ENCODE data around the gene MYO3B. TPM values are rescaled to one million over a fixed set of nuclear protein-coding genes. Genes with fewer than 3 reads are reported as not detected.
A peak's percentile ranks its signal among the peaks of the same experiment; 100 is the strongest.

MYO3B gene
- total RNA-seq, 1 experiment from 2014 or later: 0.63 TPM

DNA sequence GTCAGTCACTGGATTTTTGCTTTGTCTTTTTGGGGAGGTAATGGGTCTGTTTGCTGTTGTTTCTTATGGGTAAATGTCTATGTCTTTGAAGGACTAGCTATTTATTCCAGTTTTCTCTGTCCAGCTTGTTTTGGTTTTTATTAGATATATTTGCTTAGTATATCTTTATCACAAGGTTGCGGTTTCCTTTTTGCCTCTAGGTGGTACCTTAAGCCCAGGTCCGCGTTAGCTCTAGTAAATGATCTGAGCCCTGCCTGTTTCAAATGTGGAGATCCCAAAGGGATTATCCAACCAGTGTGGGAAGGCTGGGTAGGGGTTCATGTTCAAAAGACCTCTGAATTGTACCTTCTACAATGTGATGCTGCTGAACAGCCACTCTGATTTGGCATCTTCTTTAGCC, 114.5 kb downstream of the MYO3B start:
- peaks cover 14 to 19% of the 10 kb centered on the region in 2 experiments for H3K9me3 Mint-ChIP-seq

More for the DNA sequence above, 114.5 kb downstream of the MYO3B start:
- Mint-ChIP-seq H3K27ac (no peak overlapping the region), H3K27me3 (ENCODE audit: low read depth) (peaks cover 23% of the 10 kb centered on the region), H3K4me1 (peaks cover 15 to 18% of the 10 kb centered on the region in 2 experiments), H3K4me3 (no peak overlapping the region), H3K36me3 (ENCODE audit: insufficient read depth in 1 of 3, low read depth in 3 of 3) (peaks cover 2 to 11% (median 6%) of the 10 kb centered on the region in 3 experiments)
- Histone ChIP-seq H3K9me3 (ENCODE audit: control insufficient read depth, low read depth, low read length) (no peaks in the 10 kb centered on the region), H4K91ac (ENCODE audit: insufficient read length, low read depth, low read length) (no peak overlapping the region), H2BK20ac (ENCODE audit: low read depth, low read length, poor library complexity, severe bottlenecking) (no peak overlapping the region), H3K56ac (ENCODE audit: insufficient read length, low read depth, low read length) (no peak overlapping the region), H4K5ac (ENCODE audit: insufficient read length, low read depth, low read length) (no peak overlapping the region), H2BK120ac (ENCODE audit: low read depth, low read length, poor library complexity, severe bottlenecking) (no peak overlapping the region), H3K27me3 (ENCODE audit: insufficient read depth, low read length) (no peaks in the 10 kb centered on the region), H4K8ac (replicated peaks; ENCODE audit: insufficient read length, low read depth, low read length) (no peak overlapping the region), H3K4me1 (ENCODE audit: insufficient read depth, low read length) (no peaks in the 10 kb centered on the region), H3K79me1 (ENCODE audit: insufficient read depth, low read depth, low read length, poor library complexity, severe bottlenecking) (no peaks in the 10 kb centered on the region), H3K23me2 (ENCODE audit: insufficient read length, low read depth, low read length, poor library complexity, severe bottlenecking) (no peaks in the 10 kb centered on the region), H3K27ac (ENCODE audit: insufficient read length, low read depth, low read length) (no peak overlapping the region), H4K20me1 (ENCODE audit: control insufficient read depth, insufficient read depth, insufficient read length) (no peaks in the 10 kb centered on the region), H2BK12ac (ENCODE audit: insufficient read length, low read depth, low read length) (no peak overlapping the region), H2AFZ (ENCODE audit: low read length) (no peak overlapping the region), H3K14ac (ENCODE audit: insufficient read depth, low read length) (no peak overlapping the region), H2AK5ac (ENCODE audit: insufficient read length, low read length) (no peak overlapping the region), H3K18ac (ENCODE audit: insufficient read length, low read depth, low read length) (no peak overlapping the region), H3K4me2 (ENCODE audit: insufficient read depth, insufficient read length, low read length) (no peak overlapping the region), H3K9ac (ENCODE audit: extremely low read depth, insufficient read length, low read length) (no peak overlapping the region), H3K23ac (ENCODE audit: insufficient read length, low read depth, low read length) (no peak overlapping the region), H2BK15ac (ENCODE audit: low read depth, low read length) (no peak overlapping the region), H3K4ac (ENCODE audit: low read depth, low read length) (no peak overlapping the region), H3K79me2 (ENCODE audit: insufficient read depth, low read length) (no peaks in the 10 kb centered on the region), H2BK5ac (ENCODE audit: insufficient read length, low read length) (no peak overlapping the region), H3T11ph (ENCODE audit: low read length) (no peak overlapping the region)
- TF ChIP-seq, protein P1, sequence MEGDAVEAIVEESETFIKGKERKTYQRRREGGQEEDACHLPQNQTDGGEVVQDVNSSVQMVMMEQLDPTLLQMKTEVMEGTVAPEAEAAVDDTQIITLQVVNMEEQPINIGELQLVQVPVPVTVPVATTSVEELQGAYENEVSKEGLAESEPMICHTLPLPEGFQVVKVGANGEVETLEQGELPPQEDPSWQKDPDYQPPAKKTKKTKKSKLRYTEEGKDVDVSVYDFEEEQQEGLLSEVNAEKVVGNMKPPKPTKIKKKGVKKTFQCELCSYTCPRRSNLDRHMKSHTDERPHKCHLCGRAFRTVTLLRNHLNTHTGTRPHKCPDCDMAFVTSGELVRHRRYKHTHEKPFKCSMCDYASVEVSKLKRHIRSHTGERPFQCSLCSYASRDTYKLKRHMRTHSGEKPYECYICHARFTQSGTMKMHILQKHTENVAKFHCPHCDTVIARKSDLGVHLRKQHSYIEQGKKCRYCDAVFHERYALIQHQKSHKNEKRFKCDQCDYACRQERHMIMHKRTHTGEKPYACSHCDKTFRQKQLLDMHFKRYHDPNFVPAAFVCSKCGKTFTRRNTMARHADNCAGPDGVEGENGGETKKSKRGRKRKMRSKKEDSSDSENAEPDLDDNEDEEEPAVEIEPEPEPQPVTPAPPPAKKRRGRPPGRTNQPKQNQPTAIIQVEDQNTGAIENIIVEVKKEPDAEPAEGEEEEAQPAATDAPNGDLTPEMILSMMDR (conservative IDR thresholded peaks at IDR 0.05): peak; percentile 45; the same call in 2 of the 3 replicates
- no CpG with 5 or more reads among the region's 3 CpGs for WGBS (ENCODE audit: extremely low coverage, insufficient read length, low lambda C conversion rate)
- DNase-seq: no peak

Measured in H9 (cell line).